Measurements from ENCODE around the gene RBPJ. TPM values are rescaled to one million over a fixed set of nuclear protein-coding genes. Genes with fewer than 3 reads are reported as not detected.

RBPJ gene
- total RNA-seq, 2 experiments from 2014 or later = 150 to 151 TPM

DNA sequence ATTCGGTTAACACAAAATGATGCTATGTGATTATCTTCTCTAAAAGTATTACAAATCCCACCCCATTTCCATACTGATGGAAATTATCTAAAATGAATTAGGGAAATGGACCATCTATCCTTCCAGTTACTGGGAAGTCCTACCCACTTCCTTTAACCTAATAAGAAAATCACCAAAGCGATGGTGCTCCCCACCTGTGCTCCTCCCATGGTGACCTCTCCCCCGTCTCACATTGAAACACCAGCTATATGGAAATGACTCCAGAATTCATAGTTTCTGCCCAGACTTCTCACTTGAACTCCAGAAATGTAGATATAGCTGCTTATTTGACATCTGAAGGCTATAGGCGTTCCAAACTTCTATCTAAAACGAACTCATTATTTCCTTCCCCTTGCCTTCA is 121.0 kb downstream of the RBPJ start:
- ATAC-seq = no peak
- Mint-ChIP-seq H3K27ac (no peak overlapping the region), H3K4me3 (no peak overlapping the region), H3K36me3 (ENCODE audit: low read depth) (peaks cover 1% of the 10 kb centered on the region), H3K27me3 (no peaks in the 10 kb centered on the region), H3K9me3 (peaks cover 7% of the 10 kb centered on the region), H3K4me1 (ENCODE audit: low read depth) (no peaks in the 10 kb centered on the region)
- DNase-seq = no peak
- TF ChIP-seq CTCF (IDR thresholded peaks at IDR 0.05) = no peak
- ChIA-PET POLR2A (no interaction called here), CTCF (no interaction called here)
- intact Hi-C loops (cut with micrococcal nuclease) = no loop called here

GRCh38 chr4:26447378-26447777 is 126.6 kb downstream of the RBPJ start:
- Mint-ChIP-seq H3K9me3 (peaks cover 7% of the 10 kb centered on the region), H3K36me3 (ENCODE audit: low read depth) (peaks cover 1% of the 10 kb centered on the region), H3K4me3 (no peak overlapping the region), H3K27me3 (no peaks in the 10 kb centered on the region), H3K4me1 (ENCODE audit: low read depth) (no peaks in the 10 kb centered on the region), H3K27ac (no peak overlapping the region)
- POLR2A ChIA-PET = no interaction called here
- TF ChIP-seq CTCF (IDR thresholded peaks at IDR 0.05) = no peak
- ATAC-seq (no peak), DNase-seq (no peak)
- intact Hi-C loops (cut with micrococcal nuclease) = no loop called here
- CTCF ChIA-PET = no interaction called here

- no peaks in the 10 kb centered on the region for H3K9me3 Mint-ChIP-seq
- intact Hi-C loops (cut with micrococcal nuclease) = loop anchor here (10.0 kb wide), 2 partner anchors 274 to 414 kb away; partner anchors contain the start of gene STIM2
Observed at GRCh38 chr4:26450418-26450817, 129.6 kb downstream of the RBPJ start.

GRCh38 chr4:26451597-26451996 is 130.8 kb downstream of the RBPJ start:
- Mint-ChIP-seq H3K27ac (no peak overlapping the region), H3K4me3 (no peak overlapping the region), H3K27me3 (no peaks in the 10 kb centered on the region), H3K9me3 (no peaks in the 10 kb centered on the region), H3K4me1 (ENCODE audit: low read depth) (no peaks in the 10 kb centered on the region), H3K36me3 (ENCODE audit: low read depth) (no peaks in the 10 kb centered on the region)
- ChIA-PET POLR2A (no interaction called here), CTCF (interaction anchor here (1.1 to 1.6 kb wide), 3 partner anchors 9 to 464 kb away, joined by 3 to 7 read pairs (median 7); no protein-coding TSS in a partner anchor)
- intact Hi-C loops (cut with micrococcal nuclease) = loop anchor here (10.0 kb wide), 2 partner anchors 273 to 413 kb away; partner anchors contain the start of gene STIM2
- TF ChIP-seq CTCF (IDR thresholded peaks at IDR 0.05) = no peak
- no peak for DNase-seq
- ATAC-seq = no peak

More at GRCh38 chr4:26450418-26450817, 129.6 kb downstream of the RBPJ start:
- no peaks in the 10 kb centered on the region for H3K4me1 Mint-ChIP-seq (ENCODE audit: low read depth)
- ChIA-PET CTCF (no interaction called here), POLR2A (no interaction called here)
- no peak overlapping the region for H3K27ac Mint-ChIP-seq
- no peak for DNase-seq
- no peaks in the 10 kb centered on the region for H3K36me3 Mint-ChIP-seq (ENCODE audit: low read depth)
- H3K27me3 Mint-ChIP-seq = no peaks in the 10 kb centered on the region
- no peak for TF ChIP-seq CTCF (IDR thresholded peaks at IDR 0.05)
- H3K4me3 Mint-ChIP-seq = no peak overlapping the region
- no peak for ATAC-seq

GRCh38 chr4:26452565-26453531 is 132.0 kb downstream of the RBPJ start:
- Mint-ChIP-seq H3K4me1 (ENCODE audit: low read depth) (peaks cover 5% of the 10 kb centered on the region), H3K9me3 (no peaks in the 10 kb centered on the region), H3K4me3 (no peak overlapping the region), H3K36me3 (ENCODE audit: low read depth) (no peaks in the 10 kb centered on the region), H3K27ac (no peak overlapping the region), H3K27me3 (no peaks in the 10 kb centered on the region)
- POLR2A ChIA-PET = no interaction called here
- no peak for DNase-seq
- no peak for TF ChIP-seq CTCF (IDR thresholded peaks at IDR 0.05)
- intact Hi-C loops (cut with micrococcal nuclease) = loop anchor here (10.0 kb wide), 2 partner anchors 272 to 412 kb away; partner anchors contain the start of gene STIM2
- ATAC-seq = no peak
- CTCF ChIA-PET = interaction anchor here (1.6 kb wide), 1 partner anchor 43 kb away, joined by 7 read pairs; no protein-coding TSS in a partner anchor
